ENCODE results near the gene DYNLL1.

Gene DYNLL1

DNA sequence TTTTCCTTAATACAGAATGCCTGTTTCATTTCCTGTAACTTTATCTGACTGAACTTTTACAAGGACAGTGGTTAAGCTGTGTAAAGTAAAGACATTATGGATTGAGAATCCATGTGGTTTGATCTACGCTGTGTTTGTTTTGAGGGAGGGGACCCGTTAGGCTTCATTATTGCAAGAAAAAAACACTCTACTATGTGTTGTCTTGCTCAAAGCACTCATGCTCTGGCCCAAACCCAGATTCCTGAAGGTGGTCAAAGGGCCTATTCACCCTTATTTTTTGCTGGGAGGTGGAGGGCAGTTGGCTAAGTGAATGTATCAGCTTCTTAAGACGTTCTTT, 50.1 kb downstream of the DYNLL1 start:
- H3K4me3 ChIP-seq (ENCODE audit: low read depth in 1 of 2, low read length in 2 of 2) = no peak overlapping the region
- no peak overlapping the region for H3K27ac ChIP-seq (ENCODE audit: low read depth, low read length)
- no peak overlapping the region for H3K9ac ChIP-seq (ENCODE audit: low read depth in 1 of 2, low read length in 2 of 2)
- no peaks in the 10 kb centered on the region for H3K9me3 ChIP-seq (ENCODE audit: control insufficient read depth in 1 of 2, low read length in 2 of 2)
- peaks cover 26 to 50% of the 10 kb centered on the region in 2 donors for H3K36me3 ChIP-seq (ENCODE audit: control insufficient read depth in 1 of 2, insufficient read depth in 2 of 2, low read length in 2 of 2)
- peaks cover 7 to 13% of the 10 kb centered on the region in 2 donors for H3K4me1 ChIP-seq (ENCODE audit: control insufficient read depth in 1 of 2, insufficient read depth in 2 of 2, low read length in 2 of 2)
- H3K27me3 ChIP-seq (ENCODE audit: control insufficient read depth in 1 of 2, insufficient read depth in 2 of 2, low read length in 2 of 2) = no peaks in the 10 kb centered on the region
